ENCODE measurements around the gene ELOVL4. TPM values are rescaled to one million over a fixed set of nuclear protein-coding genes. Genes with fewer than 3 reads are reported as not detected.
A peak's percentile ranks its signal among the peaks of the same experiment; 100 is the strongest.

The ELOVL4 gene
- total RNA-seq (2014; rRNA removed; shearing (Covaris generic)): 0.47 and 0.66 TPM in 2 replicates
- polyA plus RNA-seq (2015; cell fraction: cytosol; rRNA removed): 1.8 and 2.3 TPM in 2 replicates
- polyA plus RNA-seq (2015; cell fraction: nucleus; rRNA removed): 2.3 and 2.7 TPM in 2 replicates

GRCh38 chr6:79947191-79948186 is at the start of gene ELOVL4:
TSS of gene ELOVL4 (minus strand) at chr6:79947553. CDS start at chr6:79947279, 274 bp downstream.
- DNase-seq (ENCODE audit: low read depth): peak; percentile 18

GRCh38 chr6:79993911-79994309 is 46.6 kb upstream of the ELOVL4 start:
- no peak for DNase-seq (ENCODE audit: low read depth)

GRCh38 chr6:79993012-79993910 is 45.9 kb upstream of the ELOVL4 start:
- no peak for DNase-seq (ENCODE audit: low read depth)

GRCh38 chr6:79989641-79990040 is 42.3 kb upstream of the ELOVL4 start:
- no peak for DNase-seq (ENCODE audit: low read depth)

- no peak for DNase-seq (ENCODE audit: low read depth)
Measured at GRCh38 chr6:79985128-79985527, 37.8 kb upstream of the ELOVL4 start.

- DNase-seq (ENCODE audit: low read depth): peak; percentile 32
Measured at GRCh38 chr6:79984261-79984660, 36.9 kb upstream of the ELOVL4 start.

GRCh38 chr6:79981652-79982051 is 34.3 kb upstream of the ELOVL4 start:
- DNase-seq (ENCODE audit: low read depth): no peak

GRCh38 chr6:79971193-79971592 is 23.8 kb upstream of the ELOVL4 start:
- DNase-seq (ENCODE audit: low read depth): no peak

- no peak for DNase-seq (ENCODE audit: low read depth)
Measured at GRCh38 chr6:79969784-79970183, 22.4 kb upstream of the ELOVL4 start.

- DNase-seq (ENCODE audit: low read depth): no peak
Measured at GRCh38 chr6:79967178-79967577, 19.8 kb upstream of the ELOVL4 start.

- no peak for DNase-seq (ENCODE audit: low read depth)
Measured at GRCh38 chr6:79964607-79965081, 17.3 kb upstream of the ELOVL4 start.

GRCh38 chr6:79954849-79955248 is 7.5 kb upstream of the ELOVL4 start:
- no peak for DNase-seq (ENCODE audit: low read depth)

GRCh38 chr6:79949233-79949632 is 1.9 kb upstream of the ELOVL4 start:
- peak; percentile 44 for DNase-seq (ENCODE audit: low read depth)

GRCh38 chr6:79946272-79947190 is 822 bp downstream of the ELOVL4 start:
- peak; percentile 26 for DNase-seq (ENCODE audit: low read depth)

- DNase-seq (ENCODE audit: low read depth): no peak
Measured at GRCh38 chr6:79943133-79943532, 4.2 kb downstream of the ELOVL4 start.

- no peak for DNase-seq (ENCODE audit: low read depth)
Measured at GRCh38 chr6:79941489-79942151, 5.7 kb downstream of the ELOVL4 start.

- DNase-seq (ENCODE audit: low read depth): no peak
Measured at GRCh38 chr6:79928478-79928998, 18.8 kb downstream of the ELOVL4 start.

GRCh38 chr6:79927758-79928157 is 19.6 kb downstream of the ELOVL4 start:
- DNase-seq (ENCODE audit: low read depth): no peak

GRCh38 chr6:79923270-79923669 is 24.1 kb downstream of the ELOVL4 start:
- no peak for DNase-seq (ENCODE audit: low read depth)

- no peak for DNase-seq (ENCODE audit: low read depth)
Measured at GRCh38 chr6:79922018-79922417, 25.3 kb downstream of the ELOVL4 start.
